Endothelial cell (in vitro differentiated cells): ENCODE measurements around the gene CYBRD1. TPM values are rescaled to one million over a fixed set of nuclear protein-coding genes. Genes with fewer than 3 reads are reported as not detected.

Experiments
- DNase-seq: peaks from one replicate; pipeline ENCODE4 v3.0.0; 2021; ENCODE audit warnings: low spot score
- H3K27ac Mint-ChIP-seq: one replicate; pipeline ENCODE4 v1.8.0; 2021; ENCODE audit warnings: mixed read lengths, inconsistent platforms; ENCODE audit not compliant: unreplicated experiment
- H3K27me3 Mint-ChIP-seq: one replicate; pipeline ENCODE4 v1.8.0; 2021; ENCODE audit warnings: mild to moderate bottlenecking, moderate library complexity, mixed read lengths, inconsistent platforms; ENCODE audit not compliant: unreplicated experiment
- H3K36me3 Mint-ChIP-seq: one replicate; pipeline ENCODE4 v1.8.0; 2021; ENCODE audit warnings: mild to moderate bottlenecking, low read depth, mixed read lengths, inconsistent platforms; ENCODE audit not compliant: unreplicated experiment
- H3K4me1 Mint-ChIP-seq: one replicate; pipeline ENCODE4 v1.8.0; 2021; ENCODE audit warnings: mild to moderate bottlenecking, mixed read lengths, inconsistent platforms; ENCODE audit not compliant: unreplicated experiment
- H3K4me3 Mint-ChIP-seq: one replicate; pipeline ENCODE4 v1.8.0; 2021; ENCODE audit warnings: mild to moderate bottlenecking, mixed read lengths, inconsistent platforms; ENCODE audit not compliant: unreplicated experiment
- H3K9me3 Mint-ChIP-seq: one replicate; pipeline ENCODE4 v1.8.0; 2021; ENCODE audit warnings: mixed read lengths, inconsistent platforms; ENCODE audit not compliant: unreplicated experiment
- total RNA-seq: library from RNA; stranded (reverse); fragmentation: NEBNext Ultra II Directional; extraction: Animal tissue kit (Norgen Biotek cat#: 25700); gene quantifications from one replicate; pipeline ENCODE4 v1.2.1, GENCODE V29; 2021; ENCODE audit not compliant: unreplicated experiment
- TF ChIP-seq, protein P1 (sequence below): fragments of 200-600 bp; sonication (generic); IDR thresholded peaks from one replicate; pipeline ENCODE4 v1.5.0; 2021; ENCODE audit warnings: antibody characterized with exemption; ENCODE audit not compliant: unreplicated experiment

The CYBRD1 gene
- total RNA-seq, 1 donor from 2014 or later: 10.1 TPM

DNA sequence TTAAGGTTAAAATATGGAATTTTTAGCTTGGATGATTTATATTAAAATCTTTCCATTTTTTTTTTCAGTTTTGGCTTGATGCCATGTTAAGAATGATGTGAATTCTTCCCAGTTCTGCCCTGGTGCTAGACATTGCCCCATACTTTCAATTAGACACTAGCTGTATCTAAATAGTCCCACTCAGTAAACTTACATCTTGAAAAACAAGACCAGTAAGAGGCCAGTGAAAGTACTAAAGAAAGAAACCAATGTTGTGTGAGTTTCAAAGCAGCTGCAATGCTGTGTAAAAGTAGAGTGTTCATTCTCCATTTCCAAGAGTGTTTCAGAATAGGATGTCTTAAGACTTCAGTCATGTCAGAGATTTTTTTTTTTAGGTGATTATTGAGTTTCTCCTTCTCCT, 40.0 kb upstream of the CYBRD1 start:
- Mint-ChIP-seq H3K27ac (no peak overlapping the region), H3K4me1 (no peaks in the 10 kb centered on the region), H3K4me3 (no peak overlapping the region), H3K9me3 (no peaks in the 10 kb centered on the region), H3K36me3 (no peaks in the 10 kb centered on the region), H3K27me3 (no peaks in the 10 kb centered on the region)
- TF ChIP-seq, protein P1, sequence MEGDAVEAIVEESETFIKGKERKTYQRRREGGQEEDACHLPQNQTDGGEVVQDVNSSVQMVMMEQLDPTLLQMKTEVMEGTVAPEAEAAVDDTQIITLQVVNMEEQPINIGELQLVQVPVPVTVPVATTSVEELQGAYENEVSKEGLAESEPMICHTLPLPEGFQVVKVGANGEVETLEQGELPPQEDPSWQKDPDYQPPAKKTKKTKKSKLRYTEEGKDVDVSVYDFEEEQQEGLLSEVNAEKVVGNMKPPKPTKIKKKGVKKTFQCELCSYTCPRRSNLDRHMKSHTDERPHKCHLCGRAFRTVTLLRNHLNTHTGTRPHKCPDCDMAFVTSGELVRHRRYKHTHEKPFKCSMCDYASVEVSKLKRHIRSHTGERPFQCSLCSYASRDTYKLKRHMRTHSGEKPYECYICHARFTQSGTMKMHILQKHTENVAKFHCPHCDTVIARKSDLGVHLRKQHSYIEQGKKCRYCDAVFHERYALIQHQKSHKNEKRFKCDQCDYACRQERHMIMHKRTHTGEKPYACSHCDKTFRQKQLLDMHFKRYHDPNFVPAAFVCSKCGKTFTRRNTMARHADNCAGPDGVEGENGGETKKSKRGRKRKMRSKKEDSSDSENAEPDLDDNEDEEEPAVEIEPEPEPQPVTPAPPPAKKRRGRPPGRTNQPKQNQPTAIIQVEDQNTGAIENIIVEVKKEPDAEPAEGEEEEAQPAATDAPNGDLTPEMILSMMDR: no peak
- no peak for DNase-seq

DNA sequence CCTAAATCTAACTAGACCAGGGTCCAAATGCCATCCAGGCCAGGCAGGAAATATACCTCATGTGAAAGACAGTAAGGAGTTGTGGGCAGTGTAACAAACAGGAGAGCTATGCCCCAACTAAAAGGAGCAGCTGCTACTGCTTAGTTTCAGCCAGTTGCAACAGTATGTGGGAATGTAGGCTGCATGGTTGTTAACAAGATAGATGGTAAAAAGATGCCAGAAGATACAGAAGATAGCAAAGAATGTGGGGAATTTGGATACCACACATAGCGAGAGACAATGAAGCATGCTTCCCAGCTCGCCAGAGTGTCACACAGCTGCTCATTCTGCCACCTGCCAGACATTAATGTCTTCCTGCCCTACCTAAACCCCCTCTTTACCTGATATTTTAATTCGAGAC, 39.4 kb upstream of the CYBRD1 start:
- H3K9me3 Mint-ChIP-seq: no peaks in the 10 kb centered on the region
- no peaks in the 10 kb centered on the region for H3K27me3 Mint-ChIP-seq
- H3K4me1 Mint-ChIP-seq: no peaks in the 10 kb centered on the region
- TF ChIP-seq, protein P1: no peak
- H3K36me3 Mint-ChIP-seq: no peaks in the 10 kb centered on the region
- DNase-seq: no peak
- H3K4me3 Mint-ChIP-seq: no peak overlapping the region
- H3K27ac Mint-ChIP-seq: no peak overlapping the region

DNA sequence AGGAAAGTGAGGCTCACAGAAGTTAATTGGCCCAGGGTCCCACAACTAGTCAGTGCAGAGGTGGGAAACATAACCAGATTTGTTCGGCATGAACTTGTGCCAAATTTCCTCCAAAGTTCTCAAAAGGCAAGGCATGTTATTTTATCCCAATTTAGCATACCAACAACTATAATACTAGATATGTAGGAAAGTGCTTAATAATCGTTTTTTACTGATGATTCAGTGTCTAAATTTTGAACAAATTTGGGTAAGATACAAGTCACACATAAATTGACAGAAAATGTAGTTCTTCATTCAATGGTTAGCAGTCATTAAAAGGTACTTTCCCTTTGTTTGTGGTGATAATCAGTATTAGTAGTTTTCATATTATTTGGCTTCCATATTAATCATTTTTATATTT, 38.5 kb upstream of the CYBRD1 start:
- H3K4me3 Mint-ChIP-seq: no peak overlapping the region
- no peaks in the 10 kb centered on the region for H3K4me1 Mint-ChIP-seq
- no peak for DNase-seq
- no peaks in the 10 kb centered on the region for H3K36me3 Mint-ChIP-seq
- TF ChIP-seq, protein P1: no peak
- H3K27ac Mint-ChIP-seq: no peak overlapping the region
- H3K27me3 Mint-ChIP-seq: no peaks in the 10 kb centered on the region
- no peaks in the 10 kb centered on the region for H3K9me3 Mint-ChIP-seq

DNA sequence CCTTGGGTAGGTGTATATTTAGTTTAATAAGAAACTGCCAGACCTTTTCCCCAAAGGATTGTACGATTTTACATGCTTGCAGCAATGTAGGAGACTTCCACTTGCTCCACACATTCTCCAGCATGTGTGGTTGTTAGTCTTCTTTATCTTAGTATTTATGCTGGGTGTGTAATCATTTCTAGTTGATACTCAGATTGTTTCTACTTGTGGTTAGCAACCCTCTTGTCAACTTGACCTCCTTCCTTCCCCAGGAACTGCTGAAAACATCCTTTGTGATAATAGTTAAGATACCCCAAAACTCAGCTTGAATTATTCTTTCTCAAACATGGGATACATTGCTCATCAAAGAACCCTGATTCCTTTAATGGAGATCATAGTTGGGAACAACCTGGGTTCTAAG, 37.2 kb upstream of the CYBRD1 start:
- no peak overlapping the region for H3K27ac Mint-ChIP-seq
- H3K4me3 Mint-ChIP-seq: no peak overlapping the region
- TF ChIP-seq, protein P1: no peak
- H3K9me3 Mint-ChIP-seq: no peaks in the 10 kb centered on the region
- H3K27me3 Mint-ChIP-seq: peaks cover 1% of the 10 kb centered on the region
- DNase-seq: no peak
- no peaks in the 10 kb centered on the region for H3K4me1 Mint-ChIP-seq
- no peaks in the 10 kb centered on the region for H3K36me3 Mint-ChIP-seq

DNA sequence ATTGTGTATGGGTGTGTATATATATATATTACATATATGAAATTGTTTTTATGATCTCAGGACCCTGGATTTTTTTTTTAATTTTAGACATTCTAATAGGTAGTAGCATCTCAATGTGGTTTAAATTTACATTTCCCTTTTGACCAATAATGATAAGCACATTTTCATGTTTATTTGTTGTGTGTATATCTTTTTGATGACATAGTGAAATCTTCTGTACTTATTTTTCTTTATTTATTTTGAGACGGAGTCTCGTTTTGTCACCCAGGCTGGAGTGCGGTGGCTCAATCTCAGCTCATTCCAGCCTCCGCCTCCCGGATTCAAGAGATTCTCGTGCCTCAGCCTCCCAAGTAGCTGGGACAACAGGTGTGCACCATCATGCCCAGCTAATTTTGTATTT, 35.1 kb upstream of the CYBRD1 start:
- Mint-ChIP-seq H3K4me3 (no peak overlapping the region), H3K9me3 (no peaks in the 10 kb centered on the region), H3K27ac (no peak overlapping the region), H3K27me3 (peaks cover 1% of the 10 kb centered on the region), H3K36me3 (no peaks in the 10 kb centered on the region), H3K4me1 (peaks cover 10% of the 10 kb centered on the region)
- TF ChIP-seq, protein P1: no peak
- DNase-seq: no peak
